GM11168 (cell line): ENCODE data around the gene CARM1.

Experiments used
- in situ Hi-C: fragments of 300-500 bp; cut with MboI; formaldehyde crosslinking; loops from one replicate; pipeline ENCODE4 v1.12.0; 2022; ENCODE audit warnings: low sequenced_read_pairs; ENCODE audit not compliant: unreplicated experiment

CARM1 gene

DNA sequence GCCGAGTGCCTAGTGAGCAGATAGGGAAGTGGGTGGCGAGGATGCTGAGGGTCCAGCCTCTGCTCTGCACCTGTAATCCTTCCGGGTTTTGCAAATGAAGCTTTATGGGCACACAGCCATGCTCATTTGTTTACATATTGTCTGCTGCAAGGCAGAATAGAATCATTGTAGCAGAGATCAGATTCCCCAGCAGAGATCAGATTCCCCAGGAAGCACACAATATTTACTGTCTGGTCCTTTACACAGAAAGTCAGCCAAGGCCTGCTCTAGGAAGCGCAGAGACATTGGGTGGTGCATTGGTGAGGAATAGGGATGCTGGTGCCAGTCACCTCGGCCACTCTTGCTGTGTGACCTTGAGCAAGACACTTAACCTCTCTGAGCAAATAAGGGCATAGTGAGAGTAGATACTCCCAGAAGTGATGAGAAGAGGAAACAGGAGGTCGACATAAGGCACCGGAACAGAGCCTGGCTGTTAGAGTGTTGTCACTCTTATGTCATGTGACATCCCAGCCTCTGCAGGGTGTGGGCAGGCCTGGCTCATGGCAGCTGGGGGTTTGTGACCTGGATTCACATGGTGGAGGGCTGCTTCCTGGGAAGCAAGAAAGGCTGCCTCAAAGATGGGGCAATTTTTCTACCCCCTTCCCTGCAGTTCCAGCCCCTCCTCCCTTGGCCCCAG lies 25.6 kb downstream of the CARM1 start:
- in situ Hi-C loops = no loop called here

DNA sequence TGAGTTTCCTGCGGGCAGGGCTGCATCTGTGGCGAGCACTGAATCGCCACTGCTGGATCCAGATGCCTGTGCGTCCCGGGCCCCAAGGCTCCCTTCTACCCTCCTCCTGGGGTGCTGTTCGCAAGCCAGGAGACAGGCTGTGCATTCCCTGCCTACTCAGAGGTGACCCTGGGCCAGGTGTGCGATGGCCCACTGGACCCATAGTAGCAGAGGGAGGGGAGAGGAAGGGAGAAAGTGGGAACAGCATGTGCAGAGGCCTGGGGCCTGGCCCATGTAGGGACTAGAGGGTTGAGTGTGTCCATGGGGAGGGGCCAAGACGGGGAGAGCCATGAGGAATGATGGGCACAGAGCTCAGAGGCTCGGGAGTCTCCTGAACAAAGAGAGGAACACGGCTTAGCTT lies 27.3 kb downstream of the CARM1 start:
- in situ Hi-C loops = no loop called here

DNA sequence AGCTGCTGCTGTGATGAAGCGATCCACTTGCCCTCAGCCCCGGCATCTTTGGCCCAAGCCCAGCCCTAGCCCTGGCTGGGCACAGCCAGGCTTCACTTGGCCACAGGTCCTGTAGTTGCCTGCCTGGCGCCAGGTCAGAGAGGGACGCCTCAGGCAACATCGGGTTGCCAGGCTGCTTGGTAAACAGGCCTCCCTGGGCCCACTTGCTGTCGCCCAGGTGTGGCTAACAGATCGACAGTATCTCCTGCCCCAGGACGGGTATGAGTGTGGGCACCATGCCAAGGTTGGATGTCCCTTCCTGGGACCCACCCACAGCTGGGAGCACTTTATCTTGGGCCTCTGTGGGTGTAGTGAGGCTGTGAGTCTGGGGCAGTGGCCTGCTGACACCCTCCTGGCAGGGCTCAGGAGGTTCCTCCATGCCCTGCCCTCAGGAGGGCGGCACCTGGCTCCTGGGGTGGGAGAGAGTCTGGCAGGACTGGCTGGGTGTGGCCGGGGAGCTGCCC lies 27.8 kb downstream of the CARM1 start:
- in situ Hi-C loops = no loop called here

DNA sequence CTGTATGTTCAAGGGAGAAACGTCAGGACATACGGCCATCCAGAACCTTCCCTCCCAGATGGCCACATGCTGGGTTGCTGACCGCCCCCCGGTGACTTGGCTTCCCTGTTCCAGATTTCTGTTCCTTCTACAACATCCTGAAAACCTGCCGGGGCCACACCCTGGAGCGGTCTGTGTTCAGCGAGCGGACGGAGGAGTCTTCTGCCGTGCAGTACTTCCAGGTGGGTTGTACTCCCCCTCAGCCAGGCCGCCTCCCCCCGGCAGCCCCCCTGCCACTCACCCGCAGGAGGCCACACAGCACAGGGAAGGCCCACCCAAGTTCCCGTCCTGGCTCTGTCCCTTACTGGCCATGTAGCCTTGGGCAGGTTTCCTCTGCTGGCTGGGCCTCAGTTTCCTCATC lies 36.6 kb downstream of the CARM1 start:
- in situ Hi-C loops = no loop called here

DNA sequence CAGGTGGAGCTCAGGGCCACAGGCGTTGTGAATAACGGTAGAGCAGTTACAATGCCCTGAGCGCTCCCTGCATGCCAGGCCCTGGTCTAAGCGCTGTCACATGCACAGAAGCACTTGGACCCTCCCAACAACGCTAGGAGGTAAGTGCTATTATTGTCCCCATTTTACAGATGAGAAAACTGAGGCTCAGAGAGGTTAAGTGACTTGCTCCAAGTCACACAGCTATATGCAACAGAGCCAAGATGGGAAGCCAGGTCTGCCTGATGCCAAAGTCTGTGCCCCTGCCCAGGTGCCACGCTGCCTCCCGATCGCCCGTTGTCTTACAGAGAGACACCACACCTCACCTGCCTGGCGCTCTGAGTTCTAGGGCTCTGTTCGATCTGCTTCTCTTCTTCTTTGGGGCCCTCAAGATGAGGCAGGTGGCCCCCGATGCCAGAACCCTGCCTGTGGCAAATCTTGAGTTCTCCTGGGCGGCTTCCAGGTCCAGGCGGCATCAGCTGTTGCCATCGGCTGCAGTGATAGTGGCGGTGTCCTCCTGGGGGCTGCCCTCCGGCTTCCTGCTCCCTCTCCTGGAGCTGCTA lies 37.1 kb downstream of the CARM1 start:
- in situ Hi-C loops = no loop called here

DNA sequence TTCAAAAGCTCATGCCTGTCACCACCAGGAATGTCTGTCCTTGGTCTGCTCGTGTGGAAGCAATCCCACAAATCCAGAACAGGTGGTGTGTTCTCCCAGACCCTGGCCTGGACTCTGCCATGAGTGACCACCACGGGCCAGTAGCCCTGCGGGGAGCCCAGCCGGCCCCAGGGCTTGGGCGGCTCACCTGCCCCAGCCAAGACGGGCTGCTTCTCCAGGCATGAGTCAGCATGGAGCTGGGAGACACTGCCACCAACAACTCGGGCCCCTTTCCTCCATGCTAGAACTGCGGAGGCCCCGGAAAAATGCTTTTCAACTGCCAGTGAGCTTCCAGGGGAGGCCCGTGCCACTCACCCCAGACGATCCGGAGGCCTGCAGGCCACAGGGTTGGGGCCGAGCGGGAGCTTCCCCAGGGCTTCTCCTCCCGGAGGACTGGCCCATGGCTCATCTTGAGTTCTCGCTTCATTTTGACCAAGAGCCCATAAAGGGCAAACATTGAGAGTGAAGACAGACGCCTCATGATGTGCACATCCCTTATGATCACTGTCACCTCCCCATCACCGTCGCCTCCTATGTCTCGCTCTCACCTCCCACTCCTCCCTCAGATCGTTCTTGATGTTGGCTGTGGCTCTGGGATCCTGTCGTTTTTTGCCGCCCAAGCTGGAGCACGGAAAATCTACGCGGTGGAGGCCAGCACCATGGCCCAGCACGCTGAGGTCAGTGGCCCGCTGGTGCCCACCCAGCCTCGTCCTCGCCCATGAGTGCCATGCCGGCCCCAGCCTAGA lies 40.4 kb downstream of the CARM1 start:
- in situ Hi-C loops = no loop called here

DNA sequence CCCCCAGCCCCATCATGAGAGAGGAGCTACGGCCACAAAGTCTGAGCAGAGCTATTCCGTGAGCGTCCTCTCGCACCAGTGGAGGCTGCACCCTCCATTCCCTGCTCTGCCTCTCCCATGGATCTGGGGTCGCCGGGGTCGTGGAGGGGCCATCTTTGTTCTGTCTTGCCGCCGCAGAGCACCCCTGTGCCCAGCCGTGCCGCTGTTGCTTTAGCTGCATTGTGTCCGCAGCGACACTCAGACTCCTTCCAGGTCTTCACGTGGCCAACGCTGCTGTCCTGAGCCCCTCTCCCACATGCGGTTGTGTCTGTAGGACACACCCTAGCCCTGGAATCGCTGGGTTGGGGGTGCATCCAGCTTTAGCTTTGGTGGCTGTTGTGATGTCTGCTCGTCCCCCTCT lies 41.3 kb downstream of the CARM1 start:
- in situ Hi-C loops = no loop called here

DNA sequence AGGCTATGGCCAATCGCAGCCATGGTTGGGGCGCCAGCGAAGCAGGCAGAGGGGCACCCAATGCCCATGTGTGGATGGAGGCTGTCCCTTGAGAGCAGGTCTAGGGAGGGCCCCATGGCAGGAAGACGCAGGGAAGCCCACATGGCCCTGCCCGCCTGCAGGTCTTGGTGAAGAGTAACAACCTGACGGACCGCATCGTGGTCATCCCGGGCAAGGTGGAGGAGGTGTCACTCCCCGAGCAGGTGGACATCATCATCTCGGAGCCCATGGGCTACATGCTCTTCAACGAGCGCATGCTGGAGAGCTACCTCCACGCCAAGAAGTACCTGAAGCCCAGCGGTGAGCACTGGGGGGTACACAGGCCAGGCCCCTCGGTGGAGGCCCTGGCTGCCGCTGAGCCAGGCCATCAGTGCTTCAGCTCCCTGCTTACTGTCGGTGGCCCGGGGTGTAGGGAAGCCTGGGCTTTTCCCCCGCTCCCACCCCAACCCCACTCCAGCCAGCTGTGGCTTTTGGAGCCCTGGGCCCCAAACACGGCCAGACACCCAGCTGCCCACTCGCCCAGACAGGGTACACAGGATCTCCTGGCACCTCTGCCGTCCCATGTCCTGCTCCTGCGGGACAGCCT lies 42.5 kb downstream of the CARM1 start:
- in situ Hi-C loops = no loop called here

DNA sequence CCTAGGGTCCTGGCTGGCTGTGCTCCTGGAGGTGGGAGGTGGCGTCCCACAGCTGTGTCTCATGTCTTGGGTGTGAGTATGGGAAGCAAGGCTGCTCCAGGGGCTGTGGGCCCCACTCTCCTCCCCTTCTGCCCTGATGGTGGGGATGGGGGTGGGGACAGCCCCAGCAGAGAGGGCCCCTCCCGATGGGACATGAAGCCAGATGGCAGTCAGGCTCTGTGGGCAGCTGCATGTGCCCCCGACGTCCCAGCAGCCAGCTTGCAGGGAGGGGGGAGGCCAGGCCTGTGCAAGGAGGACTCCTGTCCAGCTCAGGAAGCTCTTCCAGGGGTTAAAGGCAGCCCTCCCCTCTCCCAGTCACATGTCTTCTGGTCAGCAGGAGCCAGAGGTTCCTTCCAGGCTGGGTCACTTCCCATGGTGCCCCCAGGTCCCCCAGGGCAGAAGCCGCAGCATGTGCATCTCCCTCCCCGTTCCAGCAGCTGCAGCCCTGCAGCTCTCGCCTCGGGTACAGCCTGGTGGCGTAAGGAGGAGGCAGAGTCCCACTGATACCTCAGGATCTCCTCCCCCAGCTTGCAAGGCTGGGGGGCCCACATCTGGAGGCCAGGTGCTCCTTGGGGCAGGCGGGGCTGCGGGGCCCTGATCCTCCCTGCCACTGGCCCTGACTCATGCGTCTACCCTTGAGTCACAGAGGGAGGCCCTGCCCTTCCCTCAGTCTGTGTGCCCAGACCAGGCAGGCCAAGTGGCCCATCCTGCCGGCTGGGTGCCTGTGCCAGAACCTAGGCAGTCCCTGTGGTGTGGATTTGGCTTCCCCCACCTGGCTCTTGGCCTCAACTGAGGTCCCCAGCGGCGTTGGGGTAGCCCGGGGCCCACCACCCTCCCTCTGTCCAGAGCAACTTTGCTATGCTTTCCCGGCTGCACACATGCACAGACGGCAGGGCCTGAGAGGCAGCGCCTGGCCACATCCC lies 44.1 kb downstream of the CARM1 start:
- in situ Hi-C loops = no loop called here

DNA sequence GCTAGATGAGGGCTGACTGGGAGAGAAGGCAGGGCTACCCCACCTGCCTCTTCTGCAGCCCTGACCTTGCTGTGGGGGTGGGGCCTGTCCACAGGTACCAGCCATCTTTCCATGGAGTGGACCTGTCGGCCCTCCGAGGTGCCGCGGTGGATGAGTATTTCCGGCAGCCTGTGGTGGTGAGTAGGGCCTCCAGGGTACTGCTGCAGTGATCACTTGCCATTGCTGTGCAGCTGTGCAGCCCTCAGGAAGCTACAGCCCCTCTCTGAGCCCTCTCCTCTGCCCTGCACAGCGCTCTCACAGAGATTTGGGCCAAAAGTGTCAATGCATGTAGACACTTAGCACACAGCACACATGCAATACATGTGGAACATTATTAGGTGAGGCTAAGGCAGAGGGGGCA lies 45.2 kb downstream of the CARM1 start:
- in situ Hi-C loops = no loop called here

DNA sequence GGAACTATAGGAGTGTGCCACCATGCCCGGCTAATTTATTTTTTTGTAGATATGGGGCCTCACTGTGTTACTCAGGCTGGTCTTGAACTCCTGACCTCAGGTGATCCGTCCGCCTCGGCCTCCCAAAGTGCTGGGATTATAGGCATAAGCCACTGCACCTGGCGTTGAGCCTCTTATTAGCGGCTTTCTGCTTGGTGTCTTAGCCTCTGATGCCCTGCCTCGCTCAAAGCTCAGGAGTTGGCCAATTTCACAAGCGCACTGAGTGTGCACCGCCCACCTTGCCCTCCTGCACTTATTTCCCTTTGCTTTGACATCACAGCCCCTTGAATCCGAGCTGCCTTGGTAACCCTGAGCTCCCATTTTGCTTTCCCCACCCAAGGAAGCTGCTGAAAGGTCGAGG lies 47.0 kb downstream of the CARM1 start:
- in situ Hi-C loops = no loop called here

DNA sequence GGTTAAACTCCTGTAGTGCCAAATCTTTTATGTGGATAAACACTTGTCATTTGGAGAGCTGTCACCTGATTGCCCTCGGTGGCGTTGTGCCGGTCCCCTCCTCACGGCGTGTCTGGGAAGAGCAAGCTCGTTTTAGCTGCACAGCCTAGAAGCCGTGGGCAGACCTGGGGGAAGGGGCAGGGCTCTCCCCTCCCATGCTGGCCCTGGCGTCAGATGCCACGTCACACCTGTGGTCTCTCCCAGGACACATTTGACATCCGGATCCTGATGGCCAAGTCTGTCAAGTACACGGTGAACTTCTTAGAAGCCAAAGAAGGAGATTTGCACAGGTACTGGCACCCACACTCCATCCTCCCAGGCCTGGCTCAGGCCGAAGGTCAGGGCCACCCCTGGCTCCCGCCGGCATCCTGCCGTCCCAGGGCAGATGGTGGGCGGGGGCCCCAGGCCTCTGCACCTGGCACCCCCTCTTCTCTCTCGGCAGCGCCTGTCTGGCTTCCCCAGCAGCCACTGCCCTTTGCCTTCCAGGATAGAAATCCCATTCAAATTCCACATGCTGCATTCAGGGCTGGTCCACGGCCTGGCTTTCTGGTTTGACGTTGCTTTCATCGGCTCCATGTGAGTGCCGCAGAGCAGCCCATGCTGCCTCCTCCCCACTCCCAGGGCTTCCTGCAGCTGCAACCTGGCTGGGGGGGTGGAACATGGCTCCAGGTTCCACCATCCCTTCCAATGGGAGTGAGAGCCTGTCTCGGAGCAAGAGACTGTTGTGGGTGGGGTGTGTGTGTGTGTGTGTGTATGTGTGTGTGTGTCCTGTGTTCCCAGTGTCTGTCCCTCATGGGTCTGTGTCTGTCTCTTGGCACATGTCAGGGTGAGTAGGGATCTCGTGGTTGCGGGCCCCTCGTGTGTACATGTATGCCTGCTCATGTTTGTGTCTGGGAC lies 48.3 kb downstream of the CARM1 start:
- in situ Hi-C loops = no loop called here

DNA sequence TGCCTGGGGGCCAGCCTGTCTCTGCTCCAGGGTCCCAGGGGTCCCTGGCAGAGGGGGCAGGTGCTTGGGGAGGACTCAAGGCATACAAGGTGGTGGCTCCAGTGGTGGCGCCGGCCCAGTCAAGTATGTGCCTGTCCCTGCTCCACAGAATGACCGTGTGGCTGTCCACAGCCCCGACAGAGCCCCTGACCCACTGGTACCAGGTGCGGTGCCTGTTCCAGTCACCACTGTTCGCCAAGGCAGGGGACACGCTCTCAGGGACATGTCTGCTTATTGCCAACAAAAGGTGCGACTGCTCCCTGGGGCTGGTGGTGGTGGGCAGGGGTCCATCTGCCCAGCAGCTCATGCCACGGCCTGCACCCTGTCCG lies 48.9 kb downstream of the CARM1 start:
- in situ Hi-C loops = no loop called here

DNA sequence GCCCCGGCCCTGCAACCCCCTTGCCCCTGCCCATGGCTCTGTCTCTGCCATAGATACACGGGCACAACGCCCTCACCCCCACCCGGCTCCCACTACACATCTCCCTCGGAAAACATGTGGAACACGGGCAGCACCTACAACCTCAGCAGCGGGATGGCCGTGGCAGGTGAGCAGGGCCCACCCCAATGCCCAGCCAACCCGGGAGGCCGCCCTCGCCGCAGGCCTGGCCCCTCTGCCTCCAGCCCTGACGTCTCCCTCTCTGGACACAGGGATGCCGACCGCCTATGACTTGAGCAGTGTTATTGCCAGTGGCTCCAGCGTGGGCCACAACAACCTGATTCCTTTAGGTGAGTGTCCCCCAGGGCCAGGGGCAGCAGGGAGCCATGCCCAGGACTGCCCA lies 49.4 kb downstream of the CARM1 start:
- in situ Hi-C loops = no loop called here

DNA sequence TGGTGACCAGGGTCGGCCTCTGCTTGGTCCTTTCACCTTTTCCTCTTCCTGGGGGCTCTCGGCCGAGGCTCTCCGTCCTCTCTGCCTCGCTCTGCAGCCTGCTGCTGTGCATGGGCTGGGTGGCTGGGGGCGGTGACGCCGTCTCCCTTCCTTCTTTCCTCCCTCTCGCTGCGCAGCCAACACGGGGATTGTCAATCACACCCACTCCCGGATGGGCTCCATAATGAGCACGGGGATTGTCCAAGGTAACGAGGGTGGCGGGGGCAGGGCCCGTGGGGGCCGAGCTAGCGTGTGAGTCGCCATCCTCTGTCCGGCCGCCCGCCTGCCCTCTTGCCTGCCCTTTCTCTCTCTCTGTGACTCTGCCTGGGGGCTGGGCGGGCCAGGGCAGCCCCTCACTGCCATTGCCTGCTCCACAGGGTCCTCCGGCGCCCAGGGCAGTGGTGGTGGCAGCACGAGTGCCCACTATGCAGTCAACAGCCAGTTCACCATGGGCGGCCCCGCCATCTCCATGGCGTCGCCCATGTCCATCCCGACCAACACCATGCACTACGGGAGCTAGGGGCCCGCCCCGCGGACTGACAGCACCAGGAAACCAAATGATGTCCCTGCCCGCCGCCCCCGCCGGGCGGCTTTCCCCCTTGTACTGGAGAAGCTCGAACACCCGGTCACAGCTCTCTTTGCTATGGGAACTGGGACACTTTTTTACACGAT lies 50.0 kb downstream of the CARM1 start:
- in situ Hi-C loops = no loop called here

DNA sequence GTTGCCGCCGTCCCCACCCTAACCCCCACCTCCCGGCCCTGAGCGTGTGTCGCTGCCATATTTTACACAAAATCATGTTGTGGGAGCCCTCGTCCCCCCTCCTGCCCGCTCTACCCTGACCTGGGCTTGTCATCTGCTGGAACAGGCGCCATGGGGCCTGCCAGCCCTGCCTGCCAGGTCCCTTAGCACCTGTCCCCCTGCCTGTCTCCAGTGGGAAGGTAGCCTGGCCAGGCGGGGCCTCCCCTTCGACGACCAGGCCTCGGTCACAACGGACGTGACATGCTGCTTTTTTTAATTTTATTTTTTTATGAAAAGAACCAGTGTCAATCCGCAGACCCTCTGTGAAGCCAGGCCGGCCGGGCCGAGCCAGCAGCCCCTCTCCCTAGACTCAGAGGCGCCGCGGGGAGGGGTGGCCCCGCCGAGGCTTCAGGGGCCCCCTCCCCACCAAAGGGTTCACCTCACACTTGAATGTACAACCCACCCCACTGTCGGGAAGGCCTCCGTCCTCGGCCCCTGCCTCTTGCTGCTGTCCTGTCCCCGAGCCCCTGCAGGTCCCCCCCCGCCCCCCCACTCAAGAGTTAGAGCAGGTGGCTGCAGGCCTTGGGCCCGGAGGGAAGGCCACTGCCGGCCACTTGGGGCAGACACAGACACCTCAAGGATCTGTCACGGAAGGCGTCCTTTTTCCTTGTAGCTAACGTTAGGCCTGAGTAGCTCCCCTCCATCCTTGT lies 50.7 kb downstream of the CARM1 start:
- in situ Hi-C loops = no loop called here

DNA sequence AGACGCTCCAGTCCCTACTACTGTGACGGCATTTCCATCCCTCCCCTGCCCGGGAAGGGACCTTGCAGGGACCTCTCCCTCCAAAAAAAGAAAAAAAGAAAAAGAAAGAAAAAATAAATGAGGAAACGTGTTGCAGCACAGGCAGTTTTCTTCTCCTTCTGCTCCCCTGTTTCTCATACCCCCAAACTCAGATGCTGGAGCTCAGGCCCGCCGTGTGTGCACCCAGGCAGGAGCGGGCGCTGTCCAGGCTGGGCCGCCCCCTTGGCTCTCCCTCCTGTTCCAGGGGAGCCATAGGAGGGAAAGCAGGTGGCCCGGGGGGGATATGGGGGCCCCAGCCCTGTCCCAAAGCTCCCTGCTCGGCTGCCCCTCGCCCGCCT lies 51.3 kb downstream of the CARM1 start:
- in situ Hi-C loops = no loop called here
